Colon (tissue), 2 donors: Measurements from ENCODE around the gene CIITA.

Source experiments
- FAIRE-seq: peaks from 2 replicates; lab custom pipeline; 2012; peaks lifted over from hg19 to GRCh38; lab: Jason Lieb, UNC
- donor health status: control.
- donor health status: control.

CIITA gene

DNA sequence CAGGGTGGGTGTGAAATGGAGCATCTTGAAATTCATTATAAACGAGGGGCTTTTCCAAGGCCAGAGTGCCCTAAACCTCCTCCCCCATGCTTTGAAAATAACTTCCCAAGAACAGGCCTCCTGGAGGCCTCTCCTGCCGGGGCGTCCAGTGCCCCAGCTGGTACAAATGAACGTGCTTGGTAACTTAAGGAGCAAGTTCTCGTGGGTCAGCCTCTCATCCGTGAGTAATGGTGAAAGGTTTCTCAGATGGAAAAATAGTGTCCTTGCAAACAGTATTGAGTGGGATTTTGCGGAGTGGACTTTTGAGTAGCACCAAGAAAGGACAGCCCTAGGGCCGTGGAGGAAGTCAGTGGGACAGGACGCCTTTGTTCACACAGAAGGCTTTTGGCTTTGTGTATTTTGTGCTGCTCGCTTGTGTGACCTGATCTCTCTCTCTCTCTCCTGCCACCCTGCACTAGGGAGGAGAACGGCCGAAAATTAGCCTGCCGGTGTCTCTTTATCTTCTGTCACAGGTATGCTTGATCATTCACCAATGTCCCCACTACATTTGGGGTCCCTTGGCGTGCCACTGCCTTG lies 102.0 kb downstream of the CIITA start:
- FAIRE-seq = no peak

DNA sequence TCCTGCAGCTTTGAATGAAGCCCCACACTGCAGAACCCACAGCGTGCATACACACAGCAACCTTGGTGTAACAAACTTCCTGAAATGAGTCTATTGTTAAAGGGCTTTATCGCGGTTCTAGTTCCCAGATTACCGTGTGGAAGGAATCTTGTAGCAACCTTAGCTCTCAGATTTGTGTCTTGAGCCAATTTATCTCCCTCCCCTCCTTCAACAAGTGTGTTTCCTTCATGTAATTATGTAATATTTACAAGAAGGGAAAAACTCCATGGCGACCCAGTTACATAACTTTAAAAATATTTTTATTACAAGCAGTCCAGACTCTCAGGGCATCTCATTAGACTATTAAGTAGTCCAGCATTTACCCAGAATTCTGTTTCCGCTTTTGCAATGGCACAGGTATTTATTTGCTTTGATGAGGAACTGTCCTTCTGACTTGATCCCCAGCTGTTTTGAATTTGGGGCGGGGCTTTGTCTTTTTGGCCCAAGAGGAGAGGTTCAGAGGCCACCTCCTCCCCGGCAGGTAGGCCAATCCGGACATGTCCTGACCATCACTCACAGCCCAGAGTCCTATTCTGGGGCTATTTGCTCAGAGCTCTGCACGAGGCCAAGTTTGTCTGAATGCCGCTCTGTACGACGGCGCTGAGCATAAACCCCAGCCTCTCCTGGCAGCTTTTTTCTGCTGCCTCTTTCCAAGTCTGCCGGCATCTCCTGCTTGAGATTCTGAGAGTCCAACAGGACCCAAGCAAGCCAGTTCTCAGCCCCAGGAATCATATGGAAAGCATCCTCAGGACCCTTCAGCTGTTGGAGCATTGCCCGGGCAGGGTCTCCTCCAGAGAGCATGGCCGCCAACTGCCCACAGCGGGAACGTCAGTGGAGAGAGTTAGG lies 103.0 kb downstream of the CIITA start:
- FAIRE-seq = no peak

- FAIRE-seq = no peak
These were observed 103.8 kb downstream of the CIITA start for GRCh38 chr16:10980813-10981212.

- FAIRE-seq = no peak
These were observed 104.8 kb downstream of the CIITA start for GRCh38 chr16:10981697-10982216.

- no peak for FAIRE-seq
These were observed 105.6 kb downstream of the CIITA start for GRCh38 chr16:10982465-10983150.

GRCh38 chr16:10983159-10983558 lies 106.2 kb downstream of the CIITA start:
- no peak for FAIRE-seq

GRCh38 chr16:10984509-10984908 lies 107.5 kb downstream of the CIITA start:
- FAIRE-seq = no peak
